Progenitor cell of endocrine pancreas (in vitro differentiated cells): ENCODE data around the gene KANSL2. TPM values are rescaled to one million over a fixed set of nuclear protein-coding genes. Genes with fewer than 3 reads are reported as not detected.

ENCODE experiments used
- DNase-seq: peaks from one replicate; pipeline ENCODE4 v3.0.0; 2021; ENCODE audit warnings: low spot score; ENCODE audit not compliant: unreplicated experiment
- H3K27ac Mint-ChIP-seq: 2 replicates; pipeline ENCODE4 v1.8.0; 2021; ENCODE audit warnings: mild to moderate bottlenecking, moderate library complexity, mixed read lengths
- H3K27me3 Mint-ChIP-seq: 2 replicates; pipeline ENCODE4 v1.8.0; 2021; ENCODE audit warnings: mixed read lengths
- H3K36me3 Mint-ChIP-seq: 2 replicates; pipeline ENCODE4 v1.8.0; 2022; ENCODE audit warnings: mixed read lengths; ENCODE audit not compliant: insufficient read depth
- H3K4me1 Mint-ChIP-seq: 2 replicates; pipeline ENCODE4 v1.8.0; 2021; ENCODE audit warnings: low read depth, mixed read lengths
- H3K4me3 Mint-ChIP-seq: 2 replicates; pipeline ENCODE4 v1.8.0; 2021; ENCODE audit warnings: low read depth, mild to moderate bottlenecking, moderate library complexity, mixed read lengths
- H3K9me3 Mint-ChIP-seq: 2 replicates; pipeline ENCODE4 v1.8.0; 2021; ENCODE audit warnings: low read depth, mixed read lengths
- CTCF ChIP-seq: fragments of 200-600 bp; sonication (generic); IDR thresholded peaks from one replicate; pipeline ENCODE4 v1.5.0; 2021; ENCODE audit warnings: antibody characterized with exemption, mild to moderate bottlenecking; ENCODE audit not compliant: unreplicated experiment
- total RNA-seq: library from RNA; stranded (reverse); gene quantifications from 2 replicates; pipeline ENCODE4 v1.2.1, GENCODE V29; 2021

Gene KANSL2
- total RNA-seq, 1 donor from 2014 or later, result 54.4 TPM

DNA sequence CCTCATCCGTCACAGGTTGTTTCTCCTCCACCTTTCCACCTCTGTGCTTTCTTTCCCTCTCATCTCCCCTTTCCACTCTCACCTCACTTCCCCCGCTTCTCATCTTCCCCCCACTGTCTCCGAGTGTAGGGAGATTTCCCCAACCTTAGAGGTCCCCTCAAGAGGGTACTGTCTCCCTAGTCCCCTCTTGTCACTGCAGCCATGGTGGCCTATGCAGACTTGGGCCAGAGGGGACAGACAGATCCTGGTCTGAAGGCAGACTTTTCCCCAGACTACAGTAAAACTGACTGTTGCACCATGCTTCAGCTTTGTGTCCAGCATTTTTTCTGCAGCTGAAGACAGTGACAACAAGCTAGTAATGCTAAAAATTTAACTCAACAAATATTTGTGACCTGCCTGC, 41.2 kb downstream of the KANSL2 start:
- Mint-ChIP-seq H3K27me3 (no peaks in the 10 kb centered on the region), H3K9me3 (peaks cover 17% of the 10 kb centered on the region), H3K4me1 (no peaks in the 10 kb centered on the region), H3K4me3 (no peak overlapping the region), H3K27ac (no peak overlapping the region), H3K36me3 (peaks cover 41% of the 10 kb centered on the region)
- no peak for DNase-seq
- no peak for TF ChIP-seq CTCF

DNA sequence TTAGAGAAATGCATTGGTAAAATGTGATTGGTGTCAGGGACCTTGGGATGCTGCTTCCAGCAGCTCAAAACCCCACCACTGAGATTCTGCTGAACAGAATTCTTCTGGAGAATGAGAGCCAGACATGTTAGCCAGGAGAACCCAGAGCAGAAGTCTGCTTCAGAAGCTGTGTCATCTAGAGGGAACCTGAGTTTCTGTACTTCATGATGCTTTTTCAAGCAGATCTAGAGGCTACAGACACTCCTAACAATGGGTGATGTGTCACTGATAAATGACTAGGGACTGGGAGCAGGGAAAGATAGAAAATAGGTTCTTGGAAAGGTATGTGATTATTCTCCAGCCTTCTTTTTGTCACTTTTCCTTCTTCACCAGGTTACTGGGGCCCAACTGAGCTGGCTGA, 41.6 kb downstream of the KANSL2 start:
- DNase-seq, result no peak
- H3K4me3 Mint-ChIP-seq, result no peak overlapping the region
- H3K9me3 Mint-ChIP-seq, result peaks cover 17% of the 10 kb centered on the region
- no peak for TF ChIP-seq CTCF
- H3K27me3 Mint-ChIP-seq, result no peaks in the 10 kb centered on the region
- H3K4me1 Mint-ChIP-seq, result no peaks in the 10 kb centered on the region
- H3K27ac Mint-ChIP-seq, result no peak overlapping the region
- peaks cover 40% of the 10 kb centered on the region for H3K36me3 Mint-ChIP-seq

- TF ChIP-seq CTCF, result no peak
Measured at GRCh38 chr12:48631071-48631470, 51.0 kb downstream of the KANSL2 start.

GRCh38 chr12:48630346-48630745, 51.7 kb downstream of the KANSL2 start:
- DNase-seq, result no peak
- no peaks in the 10 kb centered on the region for H3K36me3 Mint-ChIP-seq
- TF ChIP-seq CTCF, result no peak
- H3K27ac Mint-ChIP-seq, result no peak overlapping the region
- H3K9me3 Mint-ChIP-seq, result no peaks in the 10 kb centered on the region
- peaks cover 5% of the 10 kb centered on the region for H3K4me1 Mint-ChIP-seq
- H3K4me3 Mint-ChIP-seq, result no peak overlapping the region
- H3K27me3 Mint-ChIP-seq, result peaks cover 13% of the 10 kb centered on the region

More at GRCh38 chr12:48631071-48631470, 51.0 kb downstream of the KANSL2 start:
- Mint-ChIP-seq H3K36me3 (no peaks in the 10 kb centered on the region), H3K27ac (no peak overlapping the region), H3K27me3 (peaks cover 13% of the 10 kb centered on the region), H3K4me1 (peaks cover 5% of the 10 kb centered on the region), H3K4me3 (no peak overlapping the region), H3K9me3 (no peaks in the 10 kb centered on the region)
- no peak for DNase-seq

GRCh38 chr12:48629541-48629940, 52.5 kb downstream of the KANSL2 start:
- H3K27ac Mint-ChIP-seq, result no peak overlapping the region
- no peak for TF ChIP-seq CTCF
- DNase-seq, result no peak
- no peaks in the 10 kb centered on the region for H3K36me3 Mint-ChIP-seq
- H3K27me3 Mint-ChIP-seq, result peaks cover 13% of the 10 kb centered on the region
- no peaks in the 10 kb centered on the region for H3K9me3 Mint-ChIP-seq
- H3K4me1 Mint-ChIP-seq, result peaks cover 5% of the 10 kb centered on the region
- no peak overlapping the region for H3K4me3 Mint-ChIP-seq
